GM18499 (cell line): ENCODE measurements around the gene ABHD1.
"Not testable (repeated sequence)": the region's sequence is repeated elsewhere in the genome, so short reads cannot be mapped to it uniquely, and the experiment has no call there.

Experiments used
- ATAC-seq: cut with Tn5 transposase; IDR thresholded peaks from one replicate; pipeline ENCODE4 v1.9.1; 2021; ENCODE audit warnings: moderate number of reproducible peaks; ENCODE audit not compliant: insufficient read depth, unreplicated experiment

The ABHD1 gene

DNA sequence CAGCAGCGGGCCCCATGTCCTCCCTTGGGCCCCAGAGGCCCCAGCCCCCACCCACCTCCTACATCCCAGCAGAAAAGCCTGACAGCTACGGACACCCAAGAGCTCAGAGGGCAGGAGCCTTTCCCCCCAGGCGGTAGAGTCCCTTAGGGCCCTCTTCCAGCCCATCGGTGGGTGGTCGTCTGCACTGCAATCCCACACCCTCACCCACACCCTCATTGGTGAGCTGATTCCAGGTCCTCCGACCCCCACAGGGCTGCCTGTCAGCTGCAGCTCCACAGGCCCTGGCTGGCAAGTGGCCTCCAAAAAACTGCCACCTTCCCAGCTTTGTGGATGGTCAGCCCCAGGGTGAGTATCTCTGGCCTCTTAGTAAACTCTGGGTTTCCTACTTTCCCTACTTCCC is 35.7 kb downstream of the ABHD1 start:
- ATAC-seq: no peak

DNA sequence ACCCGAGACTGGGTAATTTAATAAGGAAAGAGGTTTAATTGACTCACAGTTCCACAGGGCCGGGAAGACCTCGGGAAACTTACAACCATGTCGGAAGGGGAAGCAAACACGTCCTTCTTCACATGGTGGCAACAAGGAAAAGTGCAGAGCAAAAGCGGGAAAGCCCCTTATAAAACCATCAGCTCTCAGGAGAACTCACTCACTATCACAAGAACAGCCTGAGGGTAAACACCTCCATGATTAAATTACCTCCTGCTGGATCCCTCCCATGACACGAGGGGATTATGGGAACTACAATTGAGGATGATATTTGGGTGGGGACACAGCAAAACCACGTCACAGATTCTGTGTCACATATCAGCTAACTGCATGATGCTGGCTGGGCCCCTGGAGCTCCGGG is 36.6 kb downstream of the ABHD1 start:
- ATAC-seq: no peak

DNA sequence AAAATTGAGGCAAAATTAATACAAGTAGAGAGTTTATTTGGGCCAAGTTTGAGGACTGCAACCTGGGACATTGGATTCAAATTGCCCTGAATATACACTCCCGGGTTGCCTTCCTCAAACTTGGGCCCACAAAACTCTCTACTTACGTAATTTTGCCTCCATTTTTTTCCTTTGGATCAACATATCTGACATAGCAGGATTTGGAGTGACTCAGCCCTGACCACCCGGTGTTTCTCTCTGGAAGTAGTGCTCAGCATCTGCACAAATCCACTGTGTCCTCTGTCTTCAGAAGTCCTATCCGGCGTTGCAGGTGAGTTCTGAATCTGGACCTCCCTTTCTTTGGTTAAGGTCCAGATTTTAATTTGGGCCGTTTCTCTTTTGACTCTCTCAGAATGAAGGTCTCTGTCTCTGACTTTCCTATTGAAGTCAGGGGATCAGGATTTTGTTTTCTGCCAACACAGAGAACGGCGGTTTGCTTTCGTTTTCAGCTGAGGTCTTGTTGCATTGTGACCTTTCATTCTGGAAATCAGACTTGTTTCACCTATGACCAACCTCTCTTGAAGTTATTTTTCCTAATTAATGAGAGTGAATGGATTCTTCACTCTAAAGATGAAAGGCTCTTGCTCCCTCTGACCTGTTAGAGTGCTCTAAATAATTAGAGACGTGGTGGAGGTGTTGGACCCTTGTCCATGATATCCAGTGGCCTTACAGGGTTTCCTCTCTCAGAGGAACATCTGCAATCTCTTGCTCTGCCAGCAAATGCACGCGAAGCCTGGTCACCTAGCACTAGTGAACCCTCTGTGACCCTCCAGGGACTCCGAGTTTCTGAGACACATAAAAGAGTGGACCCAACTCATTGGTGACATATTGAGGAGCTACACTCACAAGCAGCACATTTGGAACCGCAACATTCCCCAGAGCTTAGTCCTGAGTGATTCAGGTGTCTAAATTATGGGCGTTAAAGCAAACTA is 38.8 kb downstream of the ABHD1 start:
- no peak for ATAC-seq

DNA sequence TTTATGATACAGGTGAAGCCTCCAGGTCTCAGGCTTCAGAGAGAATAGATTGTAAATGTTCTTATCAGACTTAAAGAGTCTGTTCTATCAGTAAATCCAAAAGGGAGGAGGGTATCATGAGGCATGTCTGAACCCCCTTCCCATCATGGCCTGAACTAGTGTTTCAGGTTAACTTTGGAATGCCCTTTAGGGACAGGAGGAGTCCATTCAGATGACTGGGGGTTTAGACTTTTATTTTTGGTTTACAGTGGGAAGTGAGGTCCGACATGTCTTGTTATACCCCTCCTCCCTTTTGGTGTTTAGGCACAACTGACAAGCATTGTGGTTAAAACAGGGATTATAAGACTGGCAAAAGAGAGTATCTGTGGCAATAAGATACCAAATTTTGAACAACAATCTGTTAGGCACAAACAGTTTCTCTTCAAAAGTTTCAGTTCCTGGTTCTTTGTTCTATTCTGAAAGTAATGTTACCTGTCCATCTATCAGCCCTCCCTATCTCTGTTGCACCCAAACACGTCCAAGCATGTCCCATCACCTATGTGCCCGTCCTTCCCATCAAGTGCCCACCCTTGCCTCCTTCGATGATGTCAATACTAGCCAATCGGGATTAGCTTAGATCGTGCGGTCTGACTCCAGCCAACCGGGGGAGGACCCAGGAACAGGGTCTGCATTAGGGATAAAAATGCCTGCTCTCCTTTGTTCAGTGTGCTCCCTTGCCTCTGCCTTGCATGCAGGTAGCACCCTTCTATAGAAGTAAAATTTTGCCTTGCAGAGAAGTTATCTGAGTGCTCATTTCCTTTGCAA is 41.5 kb downstream of the ABHD1 start:
- no peak for ATAC-seq

DNA sequence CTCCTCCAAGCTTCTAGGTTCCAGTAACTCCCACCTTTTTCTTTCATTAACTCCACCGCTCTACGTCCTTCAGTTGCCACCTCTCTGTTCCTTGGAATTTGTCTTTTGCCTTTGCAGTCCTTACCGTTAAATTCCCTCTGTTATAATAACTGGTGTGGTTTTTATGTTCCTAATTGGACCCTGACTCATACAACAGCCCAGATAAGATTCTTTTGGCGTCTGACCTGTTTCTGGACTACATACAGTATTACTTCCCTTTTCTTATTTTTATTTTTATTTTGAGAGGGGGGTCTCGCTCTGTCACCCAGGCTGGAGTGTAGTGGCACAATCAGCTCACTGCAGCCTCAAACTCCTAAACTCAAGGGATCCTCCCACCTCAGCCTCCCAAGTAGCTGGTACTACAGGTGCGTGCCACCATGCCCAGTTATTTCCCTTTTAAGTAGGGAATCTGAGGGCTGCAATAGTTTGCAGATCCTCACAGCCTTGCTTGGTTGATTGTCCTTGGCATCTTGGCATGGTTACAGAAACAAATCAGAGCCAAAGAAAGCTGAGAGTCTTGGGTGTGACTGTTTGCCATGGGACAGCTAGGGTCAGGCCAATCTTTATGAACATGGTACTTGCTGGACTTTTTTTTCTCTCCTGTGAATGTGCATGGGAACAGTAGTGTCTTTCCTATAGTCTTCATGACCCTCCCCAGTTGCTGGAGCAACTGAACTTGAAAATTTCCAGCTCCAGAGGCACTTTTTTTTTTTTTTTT is 47.1 kb downstream of the ABHD1 start:
- ATAC-seq: no peak

DNA sequence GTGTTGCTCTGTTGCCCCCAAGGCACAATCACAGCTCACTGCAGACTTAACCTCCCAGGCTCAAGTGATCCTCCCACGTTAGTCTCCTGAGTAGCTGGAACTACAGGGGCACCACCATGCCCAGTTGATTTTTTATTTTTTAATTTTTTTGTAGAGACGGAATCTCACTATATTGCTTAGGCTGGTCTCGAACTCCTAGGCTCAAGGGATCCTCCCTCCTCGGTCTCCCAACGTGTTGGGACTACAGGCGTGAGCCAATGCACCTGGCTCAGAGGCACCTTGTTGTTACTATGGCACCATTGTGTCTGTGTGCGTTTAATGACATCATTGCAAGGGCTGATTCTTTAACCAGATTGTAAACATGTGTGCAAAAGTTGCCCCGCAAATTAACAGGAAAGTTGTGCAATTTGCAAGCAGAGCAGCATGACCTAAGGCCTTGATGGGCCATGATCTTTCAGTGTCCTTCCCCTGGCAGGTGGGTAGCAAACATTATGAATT is 47.8 kb downstream of the ABHD1 start:
- ATAC-seq: no peak

DNA sequence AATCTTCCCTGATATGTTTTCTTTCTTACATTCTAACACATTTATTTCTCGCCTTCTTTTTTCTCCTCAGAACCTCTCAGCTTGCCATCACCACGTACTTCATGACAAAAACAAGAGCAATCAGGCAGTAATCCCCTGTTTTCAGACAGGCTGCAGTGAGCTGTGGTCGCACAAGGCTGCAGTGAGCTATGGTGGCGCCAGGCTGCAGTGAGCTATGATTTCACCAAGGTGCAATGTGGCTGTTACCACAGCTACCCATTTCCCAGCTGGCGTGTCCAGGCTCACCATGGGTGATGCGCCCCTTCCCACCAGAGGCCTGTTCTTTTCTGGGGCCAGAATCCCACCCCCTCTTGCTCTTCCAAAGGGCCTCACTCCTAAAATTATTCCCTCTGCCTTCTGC is 51.0 kb downstream of the ABHD1 start:
- no peak for ATAC-seq

DNA sequence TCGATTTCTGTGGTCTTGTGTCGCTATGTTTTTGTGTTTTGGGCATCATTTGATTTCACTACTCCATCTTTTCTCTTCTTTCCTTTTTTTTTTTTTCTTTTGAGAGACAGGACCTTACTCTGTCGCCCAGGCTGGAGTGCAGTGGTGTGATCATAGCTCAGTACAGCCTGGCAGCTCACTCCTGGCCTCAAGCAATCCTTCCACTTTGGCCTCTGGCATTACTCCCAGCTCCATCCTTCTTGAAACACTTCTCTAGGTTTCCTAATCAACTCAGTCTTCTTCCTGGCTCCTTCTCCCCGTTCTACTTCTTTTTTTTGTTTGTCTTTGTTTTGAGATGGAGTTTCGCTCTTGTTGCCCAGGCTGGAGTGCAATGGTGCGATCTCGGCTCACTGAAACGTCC is 51.7 kb downstream of the ABHD1 start:
- no peak for ATAC-seq

DNA sequence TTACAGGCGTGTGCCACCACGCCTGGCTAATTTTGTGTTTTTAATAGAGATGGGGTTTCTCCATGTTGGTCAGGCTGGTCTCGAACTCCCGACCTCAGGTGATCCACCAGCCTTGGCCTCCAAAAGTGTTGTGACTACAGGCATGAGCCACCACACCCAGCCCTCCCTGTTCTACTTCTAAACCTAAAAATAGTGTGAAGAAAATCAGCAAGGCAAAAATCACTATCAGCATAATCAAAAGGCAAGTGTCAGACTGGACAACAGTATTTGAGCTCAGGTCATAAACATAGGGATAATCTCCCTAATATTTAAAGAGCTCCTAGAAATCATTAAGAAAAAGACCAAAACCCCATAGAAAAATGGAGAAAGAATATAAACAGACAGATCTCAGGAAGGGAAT is 52.2 kb downstream of the ABHD1 start:
- ATAC-seq: not testable (repeated sequence)

DNA sequence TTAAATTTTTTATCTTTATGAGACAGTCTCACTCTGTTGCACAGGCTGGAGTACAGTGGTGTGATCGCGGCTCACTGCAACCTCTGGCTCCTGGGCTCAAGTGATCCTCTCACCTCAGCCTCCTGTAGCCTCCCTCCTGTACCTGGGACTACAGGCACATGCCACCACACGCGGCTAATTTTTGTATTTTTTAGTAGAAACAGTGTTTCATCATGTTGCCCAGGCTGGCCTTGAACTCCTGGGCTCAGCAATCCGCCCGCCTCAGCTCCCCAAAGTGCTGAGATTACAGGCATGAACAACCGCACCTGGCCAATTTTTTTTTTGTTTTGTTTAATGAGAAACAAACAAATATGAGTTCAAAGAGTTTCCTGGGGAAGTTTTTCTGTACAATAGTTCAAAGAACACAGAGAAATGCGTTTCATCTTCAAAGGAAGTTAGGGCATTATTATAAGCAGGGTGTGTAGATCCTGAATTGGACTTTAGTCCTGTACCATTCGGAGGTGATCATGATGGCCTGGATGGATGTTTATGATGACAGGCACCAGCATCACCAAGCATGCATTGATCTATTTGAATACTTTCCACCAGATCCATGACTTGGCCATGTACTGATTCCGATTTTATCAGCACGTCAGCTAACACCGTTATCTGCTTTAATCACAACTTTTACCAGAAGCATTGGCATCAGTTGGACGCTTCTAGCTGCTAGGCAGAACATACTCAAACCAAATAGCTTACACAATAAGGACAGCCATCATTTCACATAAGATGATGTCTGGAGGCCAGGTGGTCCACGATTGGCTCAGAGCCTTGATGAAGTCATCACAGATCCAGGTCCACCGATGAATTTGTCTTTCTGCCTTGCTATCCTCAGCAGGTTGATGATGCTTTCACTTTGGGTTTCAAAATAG is 54.1 kb downstream of the ABHD1 start:
- no peak for ATAC-seq

DNA sequence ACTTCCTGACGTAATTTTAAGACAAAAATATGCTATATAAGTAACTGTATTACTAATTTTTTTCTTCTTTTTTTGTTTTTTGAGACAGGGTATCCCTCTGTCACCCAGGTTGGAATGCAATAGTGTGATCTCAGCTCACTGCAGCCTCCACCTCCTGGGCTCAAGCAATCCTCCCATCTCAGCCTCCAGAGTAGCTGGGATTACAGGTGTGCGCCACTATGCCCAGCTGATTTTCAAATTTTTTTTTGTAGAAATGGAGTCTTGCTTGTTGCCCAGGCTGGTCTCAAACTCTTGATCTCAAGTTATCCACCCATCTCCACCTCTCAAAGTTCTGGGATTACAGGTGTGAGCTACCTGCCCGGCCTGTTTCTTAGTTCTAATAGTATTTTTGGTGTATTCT is 54.9 kb downstream of the ABHD1 start:
- no peak for ATAC-seq

DNA sequence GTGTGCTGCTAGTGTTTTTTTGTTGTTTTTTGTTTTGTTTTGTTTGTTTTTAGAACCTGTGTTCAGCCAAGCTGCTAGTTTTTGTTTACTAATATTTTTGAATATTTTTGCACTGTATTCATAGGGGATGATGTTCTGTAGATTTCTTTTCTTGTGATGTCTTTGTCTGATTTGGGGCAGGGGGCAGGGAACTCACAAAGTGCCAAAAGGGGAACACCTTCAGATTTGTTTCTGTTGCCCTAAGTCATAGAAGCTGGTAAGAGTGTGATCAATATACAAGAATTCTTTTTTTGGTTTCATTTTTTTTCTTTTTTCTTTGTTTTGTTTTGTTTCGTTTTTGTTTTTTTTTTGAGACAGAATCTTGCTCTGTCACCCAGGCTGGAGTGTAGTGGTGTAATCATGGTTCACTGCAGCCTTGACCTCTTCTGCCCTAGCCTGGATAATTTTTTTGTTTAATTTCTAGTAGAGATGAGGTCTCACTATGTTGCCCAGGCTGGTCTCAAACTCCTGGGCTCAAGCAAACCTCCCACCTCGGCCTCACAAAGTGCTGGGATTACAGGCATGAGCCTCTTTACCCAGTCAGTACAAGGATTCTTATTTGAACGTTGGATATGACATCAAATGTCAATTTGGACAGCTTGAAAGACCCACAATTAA is 55.9 kb downstream of the ABHD1 start:
- no peak for ATAC-seq
